HG03066 (cell line): ENCODE measurements around the gene LARP1.
"Not testable (repeated sequence)": the region's sequence is repeated elsewhere in the genome, so short reads cannot be mapped to it uniquely, and the experiment has no call there.

Experiments used
- ATAC-seq: cut with Tn5 transposase; IDR thresholded peaks from one replicate; pipeline ENCODE4 v1.9.1; 2021; ENCODE audit warnings: low read depth; ENCODE audit not compliant: unreplicated experiment

LARP1 gene

DNA sequence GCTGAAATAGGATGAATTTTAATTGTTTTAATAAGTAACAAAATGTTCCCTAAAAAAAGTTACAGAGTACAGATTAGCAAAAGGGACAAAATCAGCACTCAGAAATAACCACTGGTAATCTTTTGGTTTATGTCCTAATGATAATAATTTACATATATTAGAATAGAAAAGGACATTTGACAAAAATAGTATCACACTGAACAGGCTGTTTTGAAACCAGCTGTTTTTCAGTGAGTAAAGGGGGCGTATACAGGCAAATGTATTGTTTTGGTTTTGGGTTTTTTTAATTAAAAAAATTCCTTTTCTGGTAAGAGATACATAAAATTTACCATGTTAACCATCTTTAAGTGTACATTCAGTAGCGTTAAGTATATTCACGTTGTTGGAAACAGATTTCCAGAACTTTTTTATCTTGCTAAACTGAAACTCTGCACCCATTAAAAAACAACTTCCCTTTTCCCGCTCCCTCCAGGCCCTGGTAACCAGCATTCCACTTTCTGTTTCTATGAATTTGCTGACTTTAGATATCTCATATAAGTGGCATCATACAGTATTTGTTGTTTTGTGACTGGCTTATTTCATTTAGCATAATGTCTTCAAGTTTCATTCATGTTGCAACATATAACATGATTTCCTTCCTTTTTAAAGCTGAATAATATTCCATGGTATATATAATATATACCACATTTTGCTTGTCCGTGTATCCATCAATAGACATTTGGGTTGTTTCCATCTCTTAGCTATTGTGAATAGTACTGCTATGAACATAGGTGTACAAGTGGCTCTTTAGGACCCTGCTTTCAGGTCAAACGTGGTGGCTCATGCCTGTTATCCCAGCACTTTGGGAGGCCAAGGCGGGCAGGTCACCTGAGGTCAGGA, 20.6 kb upstream of the LARP1 start:
- no peak for ATAC-seq

DNA sequence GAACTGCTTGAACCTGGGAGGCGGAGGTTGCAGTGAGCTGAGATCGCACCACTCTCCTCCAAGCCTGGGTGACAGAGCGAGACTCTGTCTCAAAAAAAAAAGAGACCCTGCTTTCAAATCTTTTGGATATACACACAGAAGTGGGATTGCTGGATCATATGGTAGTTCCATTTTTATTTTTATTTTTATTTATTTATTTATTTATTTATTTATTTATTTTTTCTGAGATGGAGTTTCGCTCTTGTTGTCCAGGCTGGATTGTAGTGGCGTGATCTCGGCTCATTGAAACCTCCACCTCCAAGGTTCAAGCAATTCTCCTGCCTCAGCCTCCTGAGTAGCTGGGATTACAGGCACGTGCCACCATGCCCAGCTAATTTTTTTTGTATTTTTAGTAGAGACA, 19.8 kb upstream of the LARP1 start:
- not testable (repeated sequence) for ATAC-seq

DNA sequence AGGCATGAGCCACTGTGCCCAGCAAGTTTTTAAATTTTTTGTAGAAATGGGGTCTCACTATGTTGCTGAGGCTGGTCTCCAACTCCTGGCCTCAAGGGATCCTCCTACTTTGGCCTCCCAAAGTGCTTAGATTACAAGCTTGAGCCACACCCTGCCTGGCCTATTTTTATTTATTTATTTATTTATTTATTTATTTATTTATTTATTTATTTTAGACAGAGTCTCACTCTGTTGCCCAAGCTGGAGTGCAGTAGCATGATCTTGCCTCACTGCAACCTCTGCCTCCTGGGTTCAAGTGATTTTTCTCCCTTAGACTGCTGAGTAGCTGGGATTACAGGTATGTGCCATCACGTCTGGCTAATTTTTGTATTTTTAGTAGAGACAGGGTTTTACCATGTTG, 18.8 kb upstream of the LARP1 start:
- ATAC-seq, result not testable (repeated sequence)

DNA sequence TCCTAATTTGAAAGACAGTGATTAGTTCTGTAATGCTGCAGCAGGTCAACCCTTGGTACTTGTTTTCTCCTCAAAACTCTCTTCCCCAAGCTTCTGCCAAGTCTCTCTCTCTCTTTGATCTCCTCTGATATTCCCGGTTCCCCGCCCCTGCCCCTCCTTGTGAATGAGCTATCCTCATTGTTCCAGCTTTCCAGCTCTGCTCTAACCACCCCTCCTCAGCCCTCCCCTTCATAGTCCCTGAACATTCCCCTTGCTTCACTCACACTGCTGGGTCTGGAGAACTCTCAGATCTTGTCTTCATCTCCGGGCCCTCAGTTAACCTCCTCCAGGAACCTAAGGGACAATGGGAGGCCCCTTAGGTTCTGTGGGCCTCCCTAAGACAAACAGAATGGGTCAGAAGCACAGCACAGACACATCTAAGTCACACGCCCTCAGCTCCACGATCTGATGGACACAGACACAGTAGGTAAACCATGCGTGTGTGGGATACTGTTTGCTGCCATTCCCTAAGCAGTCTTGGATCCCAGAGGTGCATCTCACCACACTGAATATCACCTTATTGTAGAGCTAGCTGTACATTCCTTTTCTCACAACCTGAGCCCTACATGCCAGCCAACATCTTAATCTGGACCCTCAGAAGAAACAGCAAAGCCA, 17.4 kb upstream of the LARP1 start:
- no peak for ATAC-seq

DNA sequence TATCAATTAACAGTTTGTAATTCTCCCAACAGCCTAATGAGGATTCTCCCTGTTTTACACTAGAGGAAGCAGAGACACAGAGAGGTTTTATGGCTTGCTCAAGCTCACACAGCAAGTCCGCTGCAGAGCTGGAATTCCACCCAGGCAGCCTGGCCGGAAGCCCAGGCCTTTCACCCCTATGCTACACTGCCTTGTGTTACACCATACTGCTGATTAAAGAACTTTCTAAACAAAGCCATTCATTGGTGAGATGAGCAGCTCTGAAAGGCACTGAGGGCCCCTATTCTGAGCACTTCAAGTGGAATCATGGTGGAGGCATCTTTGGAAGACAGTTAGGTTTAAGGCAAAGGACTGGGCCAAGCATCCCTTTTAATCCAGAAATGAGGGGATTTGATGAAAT, 14.7 kb upstream of the LARP1 start:
- ATAC-seq, result no peak

DNA sequence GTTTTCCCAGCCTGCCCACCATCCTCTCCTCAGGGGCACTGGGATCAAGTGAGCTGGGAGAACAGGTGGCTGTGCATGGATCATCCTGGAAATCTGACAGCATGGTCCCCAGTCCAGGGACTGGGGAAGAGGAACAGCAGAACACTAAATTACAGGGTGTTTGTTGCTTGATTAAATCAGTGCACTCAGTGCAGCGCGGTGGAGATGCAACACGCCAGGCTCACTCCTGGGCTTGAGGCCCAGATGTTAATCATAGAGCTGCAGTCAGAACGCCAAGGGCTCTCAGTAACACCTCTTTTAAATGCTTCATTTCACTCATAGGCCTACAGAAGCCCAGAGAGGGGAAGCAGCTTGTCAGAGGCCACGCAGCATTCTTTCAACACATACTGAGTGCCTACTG, 14.2 kb upstream of the LARP1 start:
- ATAC-seq, result no peak

DNA sequence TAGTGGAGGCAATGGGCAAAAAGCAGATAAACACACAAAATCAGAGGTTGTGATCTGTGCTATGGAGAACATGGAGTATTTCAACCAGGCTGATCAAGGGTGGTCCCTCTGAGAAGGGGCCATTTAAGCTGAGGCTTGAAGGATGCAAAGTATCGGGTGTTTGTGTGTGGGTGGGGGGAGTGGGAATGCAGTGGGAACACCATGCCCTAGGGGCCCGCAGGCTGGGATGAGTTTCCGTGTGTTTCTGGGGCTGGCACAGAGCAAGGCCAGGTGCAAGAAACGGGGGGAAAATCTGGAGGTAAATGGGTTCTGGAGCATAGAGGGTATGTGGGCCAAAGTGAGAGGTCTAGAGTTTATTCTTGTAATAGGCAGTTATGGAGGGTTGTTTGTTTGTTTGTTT, 13.8 kb upstream of the LARP1 start:
- no peak for ATAC-seq

DNA sequence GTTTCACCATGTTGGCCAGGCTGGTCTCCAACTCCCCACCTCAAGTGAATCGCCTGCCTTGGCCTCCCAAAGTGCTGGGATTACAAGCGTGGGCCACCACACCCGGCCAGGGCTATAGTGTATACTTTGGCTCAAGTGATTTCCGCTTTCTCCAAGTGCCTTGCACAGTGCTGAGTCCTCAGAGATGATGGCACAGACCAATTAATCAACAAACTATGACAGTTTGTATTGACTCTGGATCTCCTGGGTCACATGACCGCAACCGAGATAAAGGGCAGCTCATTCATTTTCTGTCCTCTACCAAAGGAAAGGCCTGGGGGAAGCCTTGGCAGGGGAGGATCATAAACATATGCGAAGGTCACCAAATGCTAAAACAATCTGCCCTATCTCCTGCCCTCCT, 11.4 kb upstream of the LARP1 start:
- ATAC-seq, result no peak

DNA sequence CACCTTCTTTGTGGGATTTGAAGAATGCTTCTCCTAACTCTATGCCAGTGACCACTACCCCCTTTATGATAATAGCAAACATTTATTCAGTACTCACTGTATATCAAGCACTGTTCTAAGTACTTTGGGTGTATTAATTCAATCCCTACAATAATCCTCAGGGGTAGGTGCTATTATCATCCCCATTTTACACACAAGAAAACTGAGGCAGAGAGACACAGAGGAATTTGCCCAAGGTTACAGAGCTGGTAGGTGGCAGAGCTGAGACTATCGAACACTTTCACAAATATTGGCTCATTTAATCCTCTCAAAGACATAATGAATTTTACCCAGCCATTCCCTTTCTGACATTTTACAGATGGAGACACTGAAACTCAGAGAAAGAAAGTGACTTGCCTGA, 9.8 kb upstream of the LARP1 start:
- ATAC-seq, result no peak

DNA sequence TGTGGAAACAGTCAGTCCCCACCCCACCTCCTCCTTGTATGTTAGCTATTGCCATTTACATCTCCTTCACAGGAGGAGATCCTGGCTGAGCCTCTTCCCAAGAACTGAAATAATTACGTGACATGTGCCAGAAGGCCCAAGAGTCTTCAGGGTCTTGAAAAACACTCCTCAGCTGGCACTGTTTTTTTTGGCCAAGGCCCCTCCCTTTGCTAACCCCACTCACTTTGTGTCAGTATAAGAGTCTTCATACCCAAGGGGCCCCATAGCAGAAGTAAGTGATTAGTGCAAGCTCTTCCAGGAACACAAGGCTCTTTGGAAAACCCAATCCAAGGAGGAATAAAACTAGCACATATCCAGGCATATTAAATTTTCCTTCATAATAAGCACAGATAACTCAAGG, 5.7 kb upstream of the LARP1 start:
- ATAC-seq, result no peak

DNA sequence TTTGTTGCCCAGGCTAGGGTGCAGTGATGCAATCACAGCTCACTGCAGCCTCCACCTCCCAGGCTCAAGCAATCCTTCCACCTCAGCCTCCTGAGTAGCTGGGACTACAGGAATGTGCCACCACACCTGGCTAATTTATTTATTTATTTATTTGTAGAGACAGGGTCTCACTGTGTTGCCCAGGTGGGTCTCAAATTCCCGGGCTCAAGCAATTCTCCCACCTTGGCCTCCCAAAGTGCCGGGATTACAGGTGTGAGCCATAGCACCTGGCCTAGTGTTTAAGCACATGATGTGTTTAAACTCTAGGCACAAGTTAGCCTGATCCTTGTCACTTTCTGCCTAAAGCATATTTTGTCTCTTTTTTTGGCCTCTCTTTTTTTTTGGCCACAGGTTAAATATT, 4.5 kb upstream of the LARP1 start:
- ATAC-seq, result not testable (repeated sequence)

DNA sequence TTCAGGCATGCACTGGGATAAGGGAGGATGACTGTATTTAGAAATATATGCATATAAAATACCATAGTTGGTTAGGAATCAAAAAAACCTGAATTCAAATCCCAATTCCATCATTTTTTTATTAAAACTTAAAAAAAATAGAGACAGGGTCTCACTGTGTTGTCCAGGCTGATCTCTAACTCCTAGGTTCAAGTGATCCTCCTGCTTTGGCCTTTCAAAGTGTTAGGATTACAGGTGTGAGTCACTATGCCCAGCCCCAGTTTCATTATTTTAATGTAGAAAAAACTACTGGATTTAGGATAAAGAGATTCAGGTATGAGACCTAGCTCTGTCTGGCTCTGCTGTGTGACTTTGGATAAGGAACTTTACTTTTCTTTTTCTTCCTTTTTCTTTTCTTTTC, 3.3 kb upstream of the LARP1 start:
- no peak for ATAC-seq

DNA sequence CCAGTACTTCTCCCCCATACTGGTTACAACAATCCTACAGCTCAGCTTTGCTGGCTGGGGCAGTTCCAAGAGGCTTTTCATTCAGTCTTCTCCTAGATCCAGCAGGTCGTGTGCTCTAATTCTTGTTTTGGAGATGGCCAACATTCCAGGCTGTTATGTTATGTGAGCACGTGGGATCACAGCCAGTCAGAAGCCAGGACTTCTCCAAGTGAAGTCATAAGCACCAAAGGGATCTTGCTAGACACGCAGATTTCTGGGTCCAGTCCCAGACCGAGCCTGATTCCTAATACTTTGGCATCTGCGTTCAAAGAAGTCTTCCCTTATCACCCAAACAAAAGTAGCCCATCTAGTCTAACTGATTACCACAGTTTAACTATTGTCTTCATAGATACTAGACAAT, 1.4 kb upstream of the LARP1 start:
- no peak for ATAC-seq

DNA sequence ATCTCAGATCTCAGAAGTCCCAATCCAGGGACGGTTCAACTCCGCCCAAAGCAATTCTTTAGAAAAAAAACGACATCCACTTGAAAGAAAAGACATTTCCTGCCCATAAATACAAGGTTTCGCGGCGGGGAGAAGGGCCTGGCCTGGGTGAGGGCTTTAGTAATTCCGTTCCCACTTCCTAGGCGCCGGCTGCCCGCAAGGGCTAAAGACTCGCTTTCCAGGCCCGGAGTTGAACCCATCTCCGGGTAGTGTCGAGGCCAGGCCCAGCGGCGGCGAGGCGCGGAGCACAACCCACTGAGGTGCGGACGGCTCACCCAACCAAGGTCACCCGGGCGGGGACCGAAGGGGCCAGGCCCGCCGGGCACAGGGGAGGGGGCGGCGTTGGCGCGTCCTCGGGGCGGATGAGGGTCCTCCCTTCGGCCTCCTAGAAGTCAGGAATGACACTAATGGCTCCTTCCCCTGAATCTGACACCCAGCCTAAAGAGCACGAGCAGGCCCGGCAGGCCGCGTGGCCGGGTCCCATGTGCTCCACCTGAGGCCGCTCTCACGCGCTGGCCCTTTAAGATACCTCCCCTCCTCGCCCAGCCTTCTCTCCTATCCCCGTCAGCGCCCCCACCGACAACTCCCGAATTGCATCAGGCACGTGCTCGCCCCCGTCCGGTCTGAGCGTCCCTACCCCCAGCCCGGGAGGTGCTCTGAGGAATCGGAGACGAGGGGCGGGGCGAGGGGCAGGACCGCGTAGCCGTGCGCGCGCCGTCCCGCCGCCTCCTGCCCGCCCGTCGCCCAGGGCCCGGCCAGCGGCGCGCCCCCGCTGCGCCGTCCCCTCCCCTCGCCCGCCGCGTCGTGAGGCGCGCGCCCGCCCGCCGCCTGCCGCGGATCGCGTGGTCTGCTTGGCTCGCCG, 467 bp upstream of the LARP1 start:
- ATAC-seq, result peak; percentile 88

DNA sequence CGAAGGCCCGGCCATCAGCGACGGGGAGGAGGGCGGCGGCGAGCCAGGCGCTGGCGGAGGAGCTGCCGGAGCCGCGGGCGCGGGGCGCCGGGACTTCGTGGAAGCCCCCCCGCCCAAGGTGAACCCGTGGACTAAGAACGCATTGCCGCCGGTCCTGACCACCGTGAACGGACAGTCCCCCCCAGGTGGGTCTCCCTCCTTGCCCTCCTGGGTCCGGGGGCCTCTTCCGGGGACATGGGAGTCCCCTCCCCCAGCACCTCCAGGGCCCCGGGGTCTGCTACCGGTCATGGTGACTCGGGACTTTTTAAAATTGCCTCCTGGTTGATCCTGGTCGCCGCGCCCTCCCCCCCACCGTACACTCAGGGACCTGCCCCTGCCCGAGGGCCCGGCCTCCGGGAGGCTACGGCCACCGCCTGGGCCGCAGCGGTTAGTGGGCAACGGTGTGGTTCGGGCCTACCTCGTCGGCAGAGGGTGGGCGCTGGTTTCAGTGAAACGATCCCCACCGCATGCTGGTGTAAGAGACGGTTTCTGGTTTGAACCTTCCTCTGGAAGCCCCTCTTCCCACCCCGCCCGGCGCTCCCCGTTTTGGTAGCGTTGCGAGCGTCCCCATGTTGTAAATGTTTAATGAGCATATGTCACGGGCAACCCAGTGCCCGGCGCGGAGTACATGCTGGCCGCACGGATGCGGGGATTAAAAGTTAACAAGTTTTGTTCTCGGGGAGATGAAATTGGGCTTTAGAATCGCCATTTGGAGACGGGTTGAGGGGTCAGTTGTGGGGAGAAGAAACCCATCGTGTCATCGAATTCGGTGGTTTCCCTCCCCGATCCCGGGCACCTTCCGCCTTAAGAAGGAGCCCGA, 1.1 kb downstream of the LARP1 start:
- no peak for ATAC-seq

DNA sequence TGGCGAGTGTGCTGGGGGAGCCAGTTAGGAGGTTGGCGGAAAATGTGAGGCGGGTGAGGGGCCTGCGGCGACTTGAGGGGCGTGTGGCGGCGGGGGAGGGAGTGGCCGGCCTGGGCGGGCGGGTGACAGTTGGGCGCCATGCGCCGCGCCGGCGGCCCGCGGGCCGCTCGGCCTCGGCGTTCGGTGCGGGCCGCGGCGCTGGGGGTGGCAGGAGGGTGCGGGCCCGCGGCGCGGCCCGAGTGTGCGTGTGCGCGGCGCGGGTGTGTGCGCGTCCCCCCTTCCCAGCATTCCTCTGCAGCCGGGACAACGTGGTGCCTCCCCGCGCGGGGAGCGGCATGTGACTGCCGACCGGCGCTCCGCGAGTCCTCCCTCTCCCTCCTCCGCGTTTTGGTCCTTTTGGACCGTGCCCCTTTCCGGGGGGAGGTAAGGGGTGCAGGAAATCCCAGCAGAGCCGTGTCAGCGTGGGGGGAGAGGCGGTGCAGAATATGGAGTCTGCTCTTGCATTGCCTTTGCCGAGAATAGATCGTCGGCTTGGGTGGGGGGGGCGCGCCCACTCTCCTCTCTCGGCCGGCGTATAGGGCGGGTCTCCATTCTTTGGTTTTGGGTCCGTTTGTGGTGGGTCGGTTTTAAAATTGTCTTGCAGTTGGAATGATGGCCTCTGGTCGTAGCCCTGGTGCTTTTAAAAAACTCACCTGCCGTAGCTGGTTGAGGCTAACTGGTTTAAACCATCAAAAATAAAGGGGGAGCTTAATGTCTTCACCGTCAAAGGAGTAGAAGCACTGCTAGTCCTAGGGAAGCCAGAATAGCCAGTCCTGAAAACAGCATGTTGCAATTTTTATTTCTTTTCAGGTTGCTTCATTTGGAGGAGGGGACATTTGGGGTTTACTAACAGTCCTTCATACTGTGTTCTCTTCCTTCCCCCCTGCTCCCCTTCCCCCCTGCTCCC, 2.0 kb downstream of the LARP1 start:
- no peak for ATAC-seq

DNA sequence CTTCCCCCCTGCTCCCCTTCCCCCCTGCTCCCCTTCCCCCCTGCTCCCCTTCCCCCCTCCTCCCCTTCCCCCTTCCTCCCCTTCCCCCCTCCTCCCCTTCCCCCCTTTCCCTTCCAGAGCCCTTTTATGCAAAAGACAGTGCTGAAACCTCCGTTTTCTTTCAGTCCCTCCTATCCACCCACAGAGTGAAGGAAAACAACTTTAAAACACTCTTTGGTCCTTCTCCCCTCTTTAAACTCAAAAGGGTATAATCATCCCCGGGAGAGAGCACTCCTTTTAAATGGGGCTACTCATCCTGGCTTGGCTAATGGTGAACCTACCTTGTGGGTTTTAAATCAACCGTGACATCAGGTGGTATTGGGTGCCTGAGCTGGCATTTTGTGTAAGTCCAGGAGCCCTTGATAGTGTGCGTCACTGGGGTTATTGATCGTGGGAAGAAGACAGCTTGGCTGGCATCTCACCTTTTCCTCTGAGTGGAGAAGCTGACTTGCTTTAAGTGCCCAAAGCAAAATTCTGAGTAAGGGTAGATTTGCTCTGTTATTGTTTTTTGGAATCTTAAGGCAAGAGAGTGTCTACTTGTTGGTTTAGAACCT, 2.7 kb downstream of the LARP1 start:
- ATAC-seq, result no peak

DNA sequence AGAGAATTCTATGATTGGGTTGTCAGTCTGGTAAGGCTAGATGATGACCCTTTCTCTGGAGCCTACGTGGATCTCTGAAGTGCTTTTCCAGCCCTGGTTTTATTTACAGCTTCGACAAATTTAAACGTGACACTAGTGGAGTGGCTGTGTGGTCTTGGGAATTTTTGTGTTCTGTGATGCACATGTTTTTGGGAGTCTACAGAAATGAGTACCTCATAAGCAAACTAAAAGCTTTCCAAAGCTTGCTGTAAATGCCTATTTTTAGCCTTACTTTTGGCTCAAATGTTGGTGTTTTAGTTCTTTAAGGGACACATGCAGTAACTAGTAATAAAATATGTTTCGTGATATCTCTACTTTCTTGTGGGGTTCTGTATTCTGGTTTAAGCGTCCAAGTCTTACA, 3.3 kb downstream of the LARP1 start:
- no peak for ATAC-seq

DNA sequence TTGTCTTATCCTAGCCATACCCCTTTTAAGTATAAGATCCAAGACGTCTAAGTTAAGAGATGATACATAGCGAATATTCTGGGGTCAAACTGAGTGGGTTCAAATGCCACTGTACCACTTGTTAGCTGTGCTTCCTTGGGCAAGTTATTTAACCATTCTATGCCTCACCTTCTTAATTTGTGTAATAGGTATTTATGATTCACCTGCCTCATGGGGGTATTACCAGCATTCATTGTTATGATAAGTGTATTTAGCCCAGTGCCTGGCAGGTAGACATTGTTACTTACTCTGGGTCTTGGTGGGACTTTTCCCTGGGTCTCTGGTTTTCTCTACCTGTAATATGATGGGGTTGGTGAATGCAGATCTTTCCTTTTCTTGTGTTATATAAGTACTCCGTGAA, 3.8 kb downstream of the LARP1 start:
- no peak for ATAC-seq
